Stimulated activated CD4-positive, alpha-beta T cell treated with anti-CD3 and anti-CD28 coated beads, Interleukin-12 subunit alpha, Interleukin-12 subunit beta, amount 100 ng/mL, for 48 hours (primary cell): ENCODE measurements around the gene ITGB3BP.
"Not testable (repeated sequence)": the region's sequence is repeated elsewhere in the genome, so short reads cannot be mapped to it uniquely, and the experiment has no call there.

ENCODE experiments used
- DNase-seq, 3 donors: peaks; one replicate each; pipeline ENCODE4 v3.0.0-alpha.2; 2020; ENCODE audit warnings: low read depth in 2 of 3, low spot score in 1 of 3

The ITGB3BP gene

GRCh38 chr1:63509718-63510117 lies 13.3 kb downstream of the ITGB3BP start:
- no peak for DNase-seq

- DNase-seq: no peak
Measured at GRCh38 chr1:63506782-63507181, 16.2 kb downstream of the ITGB3BP start.

GRCh38 chr1:63501256-63501655 lies 21.8 kb downstream of the ITGB3BP start:
- no peak for DNase-seq

- no peak for DNase-seq
Measured at GRCh38 chr1:63498106-63498505, 24.9 kb downstream of the ITGB3BP start.

GRCh38 chr1:63497577-63497976 lies 25.4 kb downstream of the ITGB3BP start:
- DNase-seq: no peak

GRCh38 chr1:63487336-63488065 lies 35.5 kb downstream of the ITGB3BP start:
- DNase-seq: no peak

GRCh38 chr1:63486629-63487028 lies 36.4 kb downstream of the ITGB3BP start:
- DNase-seq: no peak

- no peak for DNase-seq
Measured at GRCh38 chr1:63480057-63480456, 43.0 kb downstream of the ITGB3BP start.

GRCh38 chr1:63475761-63476160 lies 47.3 kb downstream of the ITGB3BP start:
- DNase-seq: no peak

GRCh38 chr1:63468683-63469082 lies 54.3 kb downstream of the ITGB3BP start:
- not testable (repeated sequence) for DNase-seq

- DNase-seq: no peak
Measured at GRCh38 chr1:63466759-63467158, 56.3 kb downstream of the ITGB3BP start.

GRCh38 chr1:63466181-63466580 lies 56.8 kb downstream of the ITGB3BP start:
- DNase-seq: no peak

- no peak for DNase-seq
Measured at GRCh38 chr1:63463248-63463647, 59.8 kb downstream of the ITGB3BP start.

GRCh38 chr1:63461661-63462230 lies 61.3 kb downstream of the ITGB3BP start:
- no peak for DNase-seq

- DNase-seq: no peak
Measured at GRCh38 chr1:63458750-63459149, 64.3 kb downstream of the ITGB3BP start.

GRCh38 chr1:63454269-63454668 lies 68.8 kb downstream of the ITGB3BP start:
- DNase-seq: no peak

- no peak for DNase-seq
Measured at GRCh38 chr1:63453232-63453631, 69.8 kb downstream of the ITGB3BP start.

GRCh38 chr1:63450416-63450815 lies 72.6 kb downstream of the ITGB3BP start:
- no peak for DNase-seq

- no peak for DNase-seq
Measured at GRCh38 chr1:63448731-63449246, 74.2 kb downstream of the ITGB3BP start.

- DNase-seq: no peak
Measured at GRCh38 chr1:63442141-63442475, 80.9 kb downstream of the ITGB3BP start.

GRCh38 chr1:63435161-63435560 lies 87.9 kb downstream of the ITGB3BP start:
- DNase-seq: no peak

GRCh38 chr1:63429281-63429680 lies 93.7 kb downstream of the ITGB3BP start:
- DNase-seq: no peak

- no peak for DNase-seq
Measured at GRCh38 chr1:63428815-63429214, 94.2 kb downstream of the ITGB3BP start.
